ENCODE measurements around the gene SLC17A6.

SLC17A6 gene

DNA sequence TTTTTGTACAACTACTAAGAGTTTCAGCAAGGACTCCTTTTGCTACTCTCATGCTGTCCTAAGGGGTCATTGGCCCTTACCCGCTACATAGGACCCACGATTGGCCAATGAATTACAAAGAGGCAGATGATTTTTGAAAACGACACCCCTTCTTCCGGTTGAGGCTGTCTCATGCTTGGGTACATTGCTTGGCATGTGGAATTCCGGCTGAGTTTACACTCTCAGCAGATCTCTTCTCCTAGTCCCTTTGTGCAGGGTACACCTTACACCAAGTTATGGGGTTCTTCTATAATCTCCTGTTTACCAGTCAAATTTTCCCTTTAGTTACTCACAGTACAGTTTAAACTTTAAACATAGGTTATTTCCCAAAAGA, 52.1 kb downstream of the SLC17A6 start:
- DNase-seq, result no peak

DNA sequence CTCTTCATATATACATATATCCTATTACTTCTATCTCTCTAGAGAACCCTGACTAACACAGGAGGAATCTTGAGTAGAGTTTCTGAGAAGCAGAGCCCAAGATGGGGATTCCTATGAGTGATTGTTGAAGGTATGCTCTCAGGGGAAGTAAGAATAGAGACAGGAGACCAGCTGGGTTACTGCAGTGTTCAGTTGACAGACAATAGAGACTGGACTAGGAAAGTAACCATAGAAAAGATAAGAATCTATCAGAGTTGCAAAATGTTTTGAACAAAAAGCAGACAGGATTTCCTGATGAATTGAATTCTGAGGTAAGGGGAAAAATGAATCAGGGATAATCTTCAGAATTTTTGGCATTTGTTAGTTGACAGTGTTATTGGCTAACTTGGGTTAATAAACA, 54.4 kb downstream of the SLC17A6 start:
- no peak for DNase-seq

DNA sequence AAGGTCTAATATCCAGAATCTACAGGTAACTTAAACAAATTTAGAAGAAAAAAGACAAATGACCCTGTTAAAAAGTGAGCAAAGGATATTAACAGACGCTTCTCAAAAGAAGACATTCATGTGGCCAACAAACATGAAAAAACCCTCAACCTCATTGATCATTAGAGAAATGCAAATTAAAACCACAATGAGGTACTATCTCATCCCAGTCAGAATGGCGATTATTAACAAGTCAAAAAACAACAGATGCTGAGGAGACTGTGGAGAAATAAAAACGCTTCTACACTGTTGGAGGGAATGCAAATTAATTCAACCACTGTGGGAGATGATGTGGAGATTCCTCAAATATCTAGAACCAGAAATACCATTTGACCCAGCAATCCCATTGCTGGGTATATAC, 67.2 kb downstream of the SLC17A6 start:
- no peak for DNase-seq

DNA sequence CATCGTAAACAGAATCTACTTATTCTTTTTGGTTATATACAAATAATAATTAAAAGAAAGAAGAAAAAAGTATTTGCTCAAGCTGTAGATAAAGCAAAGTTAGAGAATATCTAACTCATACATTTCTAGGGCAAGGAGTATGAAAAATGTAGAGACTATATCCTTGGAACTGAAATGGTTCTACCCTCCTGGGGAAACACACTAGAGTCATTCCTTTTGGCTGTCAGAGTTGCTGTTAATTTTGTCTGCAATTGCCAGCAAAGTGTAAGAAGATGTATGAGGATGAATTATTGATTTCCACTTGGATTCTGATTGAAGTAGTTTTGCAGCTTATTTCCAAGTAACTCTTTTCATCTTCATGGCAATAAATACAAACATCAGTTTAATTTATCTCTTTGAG, 69.1 kb downstream of the SLC17A6 start:
- DNase-seq, result no peak

DNA sequence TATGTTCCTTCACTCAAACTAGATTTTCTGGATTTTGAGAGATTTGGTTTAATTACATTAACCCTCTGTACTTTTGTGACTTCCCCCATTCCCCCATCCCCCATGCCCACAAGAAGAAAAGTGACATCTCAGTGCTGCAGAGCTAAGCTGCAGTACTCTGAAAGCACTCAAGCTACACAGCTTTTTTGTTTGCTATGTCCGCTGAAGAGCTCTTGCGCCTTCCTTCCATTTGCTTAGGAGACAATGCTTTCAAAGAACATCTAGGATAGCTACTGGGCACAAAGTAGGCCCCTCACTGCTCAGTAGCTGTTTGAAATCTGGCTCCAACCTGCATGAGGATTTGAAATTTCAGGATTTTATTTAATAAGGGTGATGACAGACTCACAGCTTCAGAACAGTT, 69.7 kb downstream of the SLC17A6 start:
- peak; percentile 19 to 92 (median 55) for DNase-seq

DNA sequence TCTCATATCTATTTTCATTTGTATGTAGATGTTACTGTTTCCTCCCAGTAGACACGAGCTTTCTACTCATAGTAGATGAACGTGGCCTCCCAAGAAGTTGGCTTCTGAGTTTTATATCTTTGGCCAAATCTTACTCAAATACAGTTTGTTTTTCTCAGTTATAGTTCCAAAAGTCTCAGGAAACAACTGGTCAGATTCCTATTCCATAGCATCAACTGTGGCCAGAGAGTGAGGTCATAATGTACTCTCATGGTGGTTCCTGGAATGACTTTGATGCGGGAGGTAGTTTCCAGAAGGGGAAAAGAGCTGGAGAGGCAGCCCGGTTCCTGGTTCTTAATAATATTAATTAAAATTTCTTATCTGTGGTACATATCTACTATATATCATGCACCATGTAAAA, 77.3 kb downstream of the SLC17A6 start:
- DNase-seq, result no peak

DNA sequence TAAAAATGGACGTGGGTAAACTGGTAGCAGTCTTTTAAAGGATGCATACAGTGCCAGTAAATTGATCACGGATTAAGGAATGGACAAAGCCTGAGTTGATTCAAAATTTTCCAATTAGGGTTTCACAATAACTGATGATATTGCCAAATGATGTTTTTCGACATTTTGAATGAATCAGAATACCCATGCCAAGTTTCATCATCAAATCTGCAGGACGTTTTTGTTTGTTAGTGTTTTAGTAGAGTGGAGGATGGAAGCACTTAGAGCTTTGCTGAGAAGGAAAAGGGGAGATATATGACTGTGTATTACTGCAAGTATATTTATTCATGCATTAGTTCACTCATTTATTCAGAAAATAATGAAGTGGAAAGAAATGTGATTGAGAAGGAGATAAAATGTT, 78.3 kb downstream of the SLC17A6 start:
- DNase-seq, result no peak

DNA sequence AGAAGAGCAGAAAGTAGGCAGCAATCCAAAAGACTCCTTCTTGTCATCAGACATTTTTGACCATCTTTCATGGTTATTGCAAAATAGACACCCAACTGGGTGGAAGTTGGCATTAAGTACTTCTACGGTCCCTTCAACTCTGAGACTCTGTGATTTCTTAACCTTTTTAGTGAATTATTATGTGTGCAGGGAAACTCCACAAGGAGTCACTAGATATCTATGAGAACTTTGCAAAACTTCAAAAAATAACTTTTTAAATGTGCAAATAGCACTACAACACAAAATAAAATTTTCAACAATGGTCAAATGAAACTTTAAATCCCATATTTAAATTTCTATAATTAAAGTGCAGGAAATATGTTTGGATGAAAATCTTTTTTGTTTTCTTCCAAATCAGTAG, 88.7 kb downstream of the SLC17A6 start:
- DNase-seq, result no peak

Data from NCI-H1417 (cell line).